ENCODE measurements around the gene HIC1. TPM values are rescaled to one million over a fixed set of nuclear protein-coding genes. Genes with fewer than 3 reads are reported as not detected.

The HIC1 gene
- total RNA-seq, 1 donor: 36.4 TPM

- no peak for TF ChIP-seq CTCF (IDR thresholded peaks at IDR 0.05; ENCODE audit: insufficient read depth, low read length)
- no peak overlapping the region for H3K4me3 ChIP-seq (ENCODE audit: low read depth, low read length)
- DNase-seq (ENCODE audit: low read depth): no peak
These were observed 34.2 kb upstream of the HIC1 start for GRCh38 chr17:2020721-2021120.

GRCh38 chr17:2022647-2023240 is 32.2 kb upstream of the HIC1 start:
- H3K4me3 ChIP-seq (ENCODE audit: low read depth, low read length): no peak overlapping the region
- DNase-seq (ENCODE audit: low read depth): no peak
- TF ChIP-seq CTCF (IDR thresholded peaks at IDR 0.05; ENCODE audit: insufficient read depth, low read length): no peak

GRCh38 chr17:2023256-2023655 is 31.6 kb upstream of the HIC1 start:
- DNase-seq (ENCODE audit: low read depth): no peak
- no peak for TF ChIP-seq CTCF (IDR thresholded peaks at IDR 0.05; ENCODE audit: insufficient read depth, low read length)
- no peak overlapping the region for H3K4me3 ChIP-seq (ENCODE audit: low read depth, low read length)

GRCh38 chr17:2023692-2024571 is 31.0 kb upstream of the HIC1 start:
- peak overlapping the region; percentile 42 for H3K4me3 ChIP-seq (ENCODE audit: low read depth, low read length)
- no peak for TF ChIP-seq CTCF (IDR thresholded peaks at IDR 0.05; ENCODE audit: insufficient read depth, low read length)
- DNase-seq (ENCODE audit: low read depth): peak; percentile 35

GRCh38 chr17:2024572-2025219 is 30.2 kb upstream of the HIC1 start:
- peak overlapping the region; percentile 54 for H3K4me3 ChIP-seq (ENCODE audit: low read depth, low read length)
- no peak for TF ChIP-seq CTCF (IDR thresholded peaks at IDR 0.05; ENCODE audit: insufficient read depth, low read length)
- no peak for DNase-seq (ENCODE audit: low read depth)

GRCh38 chr17:2025220-2025621 is 29.7 kb upstream of the HIC1 start, which contains the start of gene RTN4RL1:
Gene RTN4RL1 (minus strand): TSS chr17:2025334. CDS start chr17:2024865, 469 bp downstream.
- H3K4me3 ChIP-seq (ENCODE audit: low read depth, low read length): peak within 1 kb of the TSS; percentile 54
- no peak for TF ChIP-seq CTCF (IDR thresholded peaks at IDR 0.05; ENCODE audit: insufficient read depth, low read length)
- peak; percentile 52 for DNase-seq (ENCODE audit: low read depth)
